GM18870 (cell line): ENCODE data around the gene NFILZ.

Experiments
- ATAC-seq: cut with Tn5 transposase; IDR thresholded peaks from one replicate; pipeline ENCODE4 v1.9.1; 2021; ENCODE audit warnings: moderate library complexity; ENCODE audit not compliant: unreplicated experiment

NFILZ gene

DNA sequence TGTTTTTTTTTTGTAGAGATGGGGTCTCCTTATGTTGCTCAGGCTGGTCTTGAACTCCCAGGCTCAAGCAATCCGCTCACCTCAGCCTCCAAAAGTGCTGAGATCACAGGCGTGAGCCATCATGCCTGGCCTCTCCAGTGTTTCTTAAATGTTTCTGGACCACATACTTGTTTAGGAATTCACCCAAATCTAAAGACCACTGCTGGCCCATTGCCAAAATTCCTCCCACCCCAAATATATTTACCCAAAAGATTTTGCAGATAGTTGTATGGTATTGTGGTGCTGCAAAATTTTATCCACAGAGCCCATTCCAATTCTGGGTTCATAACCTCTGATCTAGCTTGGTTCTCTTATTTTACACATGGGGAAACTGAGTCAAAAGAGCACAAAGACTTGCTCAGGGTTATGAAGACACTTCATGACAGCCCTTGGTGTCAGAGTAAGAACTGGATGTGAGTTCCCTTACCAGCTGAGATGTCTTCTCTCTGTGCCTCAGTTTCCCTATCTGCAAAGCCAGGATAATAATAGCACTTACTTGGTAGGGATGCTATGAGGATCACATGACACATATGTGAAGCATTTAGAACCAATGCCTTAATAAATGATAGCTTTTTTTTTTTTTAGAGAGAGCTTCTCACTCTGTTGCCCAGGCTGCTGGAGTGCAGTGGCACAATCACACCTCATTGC lies 10.9 kb downstream of the NFILZ start:
- ATAC-seq, result no peak

DNA sequence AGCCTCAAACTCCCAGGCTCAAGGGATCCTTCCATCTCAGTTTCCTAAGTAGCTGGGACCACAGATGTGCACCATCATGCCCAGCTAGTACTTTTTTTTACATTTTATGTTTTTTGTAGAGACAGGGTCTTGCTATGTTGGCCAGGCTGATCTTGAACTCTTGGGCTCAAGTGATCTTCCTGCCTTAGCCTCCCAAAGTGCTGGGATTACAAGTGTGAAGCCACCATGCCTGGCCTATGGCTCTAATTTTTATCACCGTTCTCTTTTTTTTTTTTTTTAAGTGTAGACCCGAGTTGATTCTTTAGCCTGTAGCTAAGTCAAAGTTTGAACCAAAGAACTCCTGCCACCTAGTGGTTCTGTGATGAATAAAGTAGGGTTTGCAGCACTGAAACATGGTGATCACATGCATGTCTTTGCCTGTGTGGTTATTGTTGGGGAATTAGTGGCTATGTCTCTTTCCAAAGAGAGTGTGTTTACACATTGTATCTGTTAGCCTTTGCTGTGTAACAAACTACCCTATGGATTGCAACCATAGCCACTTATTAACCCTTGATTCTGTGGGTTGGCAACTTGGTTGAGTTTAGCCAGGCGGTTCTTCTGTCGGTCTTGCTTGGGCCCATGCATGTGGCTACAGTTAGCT lies 11.6 kb downstream of the NFILZ start:
- no peak for ATAC-seq

DNA sequence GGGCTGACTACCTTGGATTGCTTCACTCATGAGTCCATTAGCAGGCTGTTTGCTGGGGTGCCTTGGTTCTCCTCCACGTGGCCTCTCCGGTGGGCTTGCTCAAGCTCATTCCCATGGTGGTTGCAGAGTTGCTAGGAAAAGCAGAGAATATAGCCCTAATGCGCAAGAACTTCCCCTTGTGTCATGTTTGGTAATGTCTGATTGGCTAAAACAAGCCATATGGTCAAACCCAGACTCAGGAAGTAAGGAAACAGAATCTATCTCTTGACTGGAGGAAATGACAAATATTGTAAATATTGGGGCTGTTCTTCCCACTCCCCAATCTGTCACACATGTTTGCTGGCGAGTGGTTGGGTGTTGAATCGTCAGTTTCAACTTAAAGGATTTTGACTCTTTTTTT lies 12.1 kb downstream of the NFILZ start:
- no peak for ATAC-seq

DNA sequence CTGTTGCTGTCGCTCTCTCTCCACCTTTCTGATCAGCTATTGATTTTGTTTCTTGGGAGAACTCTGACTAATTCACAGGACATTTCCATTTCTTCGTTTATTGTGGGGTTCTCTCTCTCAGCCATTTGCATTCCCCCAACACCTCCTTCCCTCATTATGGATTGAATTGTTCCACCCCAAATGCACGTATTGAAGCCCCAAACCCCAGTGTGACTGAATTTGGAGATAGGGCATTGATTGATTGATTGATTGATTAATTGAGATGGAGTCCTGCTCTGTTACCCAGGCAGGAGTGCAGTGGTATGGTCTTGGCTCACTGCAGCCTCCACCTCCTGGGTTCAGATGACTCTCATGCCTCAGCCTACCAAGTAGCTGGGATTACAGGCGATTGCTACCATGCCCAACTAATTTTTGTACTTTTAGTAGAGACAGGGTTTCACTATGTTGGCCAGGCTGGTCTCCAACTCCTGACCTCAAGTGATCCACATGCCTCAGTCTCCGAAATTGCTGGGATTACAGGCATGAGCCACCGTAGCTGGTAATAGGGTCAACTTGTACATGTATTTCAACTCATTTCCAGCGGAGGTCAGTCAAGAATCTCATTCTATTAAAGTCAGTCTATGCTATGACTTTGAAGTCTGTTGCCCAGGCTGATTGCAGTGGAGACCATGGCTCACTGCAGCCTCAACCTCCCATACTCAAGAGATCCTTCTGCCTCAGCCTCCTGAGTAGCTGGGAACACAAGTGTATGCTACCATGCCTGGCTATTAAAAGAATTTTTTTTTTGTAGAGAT lies 13.6 kb downstream of the NFILZ start:
- ATAC-seq, result no peak

DNA sequence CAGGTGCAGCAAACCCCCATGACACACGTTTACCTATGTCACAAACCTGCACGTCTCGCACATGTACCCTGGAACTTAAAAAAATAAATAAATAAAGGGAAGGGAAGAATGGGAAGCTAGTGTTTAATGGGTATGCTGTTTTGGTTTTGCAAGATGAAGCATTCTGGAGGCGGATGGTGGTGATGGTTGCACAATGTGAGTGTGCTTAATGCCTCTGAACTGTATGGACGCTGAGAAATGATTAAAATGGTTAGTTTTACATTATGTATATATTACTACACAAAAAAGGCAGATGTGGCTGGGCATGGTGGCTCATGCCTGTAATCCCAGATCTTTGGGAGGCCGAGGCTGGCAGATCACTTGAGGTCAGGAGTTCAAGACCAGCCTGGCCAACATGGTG lies 17.8 kb downstream of the NFILZ start:
- no peak for ATAC-seq

DNA sequence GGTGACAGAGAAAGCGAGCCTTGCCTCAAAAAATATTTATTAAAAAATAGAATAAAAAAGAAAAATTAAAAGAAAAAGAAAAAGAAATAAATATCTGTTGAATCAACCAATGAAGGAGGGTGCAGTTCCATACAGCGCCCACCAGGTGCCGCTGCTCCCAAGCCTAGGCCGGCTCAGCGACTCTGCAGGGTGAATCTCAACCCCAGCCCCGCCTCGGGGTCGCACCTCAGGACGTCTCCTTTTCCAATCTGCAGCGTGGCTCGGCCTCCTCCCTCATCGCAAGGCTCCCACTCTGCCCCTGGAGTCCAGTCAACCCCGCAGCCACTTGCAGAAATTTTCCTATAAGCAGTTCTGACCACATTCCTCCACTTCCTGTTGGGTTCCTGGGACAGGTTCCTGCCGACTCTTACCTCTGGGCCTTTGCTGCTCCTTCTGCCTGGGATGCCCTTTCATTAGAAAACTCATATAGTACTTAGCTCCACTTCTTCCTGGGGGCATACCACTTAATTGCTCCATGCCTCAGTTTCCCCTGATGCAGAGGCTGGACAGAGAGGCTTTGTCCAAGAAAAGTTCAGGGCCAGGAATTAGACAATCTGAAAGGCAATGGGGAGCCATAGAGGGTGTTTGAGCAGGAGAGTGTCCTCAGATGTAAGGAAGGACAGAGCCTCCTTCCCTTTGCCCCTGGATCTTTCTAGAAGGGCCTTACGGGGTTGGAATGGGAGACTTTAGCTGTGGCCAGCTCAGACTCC lies 24.3 kb downstream of the NFILZ start:
- ATAC-seq, result no peak

DNA sequence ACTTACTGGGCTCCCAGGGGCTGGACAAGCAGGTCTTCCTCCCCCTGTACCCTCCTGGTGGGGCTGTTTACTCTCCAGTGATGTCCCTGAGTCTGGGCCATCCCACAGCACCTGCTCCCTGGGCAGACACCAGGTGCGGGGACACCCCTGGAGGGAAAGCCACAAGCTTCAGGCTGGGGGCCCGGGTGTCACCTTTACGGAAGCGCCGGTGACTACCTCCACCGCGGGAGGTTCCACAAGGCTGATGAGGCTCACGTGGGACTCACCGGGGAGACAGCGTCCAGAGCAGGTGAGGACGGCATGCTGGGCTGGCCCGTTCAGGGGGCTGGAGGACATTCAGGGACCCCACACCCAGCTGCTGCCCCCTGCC lies 24.9 kb downstream of the NFILZ start:
- no peak for ATAC-seq

DNA sequence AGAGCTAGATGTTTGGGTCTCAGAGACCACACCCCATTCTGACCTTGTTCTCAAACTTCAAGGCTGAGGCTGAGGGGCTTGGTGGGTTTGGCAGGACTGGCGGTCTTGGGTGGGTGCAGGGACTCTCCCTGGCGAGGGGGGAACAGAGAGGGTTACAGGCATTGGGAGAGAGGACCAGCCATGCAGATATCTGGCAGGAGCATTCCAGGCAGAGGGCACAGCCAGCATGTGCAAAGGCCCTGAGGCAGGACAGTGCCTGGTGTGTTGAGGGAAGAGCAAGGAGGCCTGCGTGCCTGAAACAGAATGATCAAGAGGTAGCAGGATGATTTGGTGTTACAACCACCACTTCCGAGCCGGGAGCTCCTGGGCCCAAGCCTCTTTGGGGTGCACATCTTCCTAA lies 27.4 kb downstream of the NFILZ start:
- ATAC-seq, result no peak

DNA sequence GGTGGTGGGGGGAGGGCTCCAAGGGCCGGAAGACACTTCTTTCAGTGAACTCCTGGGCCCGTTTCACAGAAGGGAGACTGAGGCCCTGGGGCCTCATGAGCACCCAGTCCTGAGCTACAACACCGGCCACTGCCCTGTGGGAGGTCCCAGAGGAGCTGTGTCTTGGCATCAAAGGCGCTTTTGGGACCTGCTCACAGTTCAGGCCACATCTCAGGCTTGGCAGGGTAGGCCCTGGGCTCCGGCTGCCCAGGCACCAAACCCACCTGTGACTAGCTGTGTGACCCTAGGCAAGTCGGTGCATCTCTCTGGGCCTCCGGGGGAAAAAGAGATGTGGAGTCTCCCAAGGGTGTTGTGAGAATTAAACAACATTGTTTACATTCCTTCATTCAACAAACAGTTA lies 29.5 kb downstream of the NFILZ start:
- no peak for ATAC-seq

DNA sequence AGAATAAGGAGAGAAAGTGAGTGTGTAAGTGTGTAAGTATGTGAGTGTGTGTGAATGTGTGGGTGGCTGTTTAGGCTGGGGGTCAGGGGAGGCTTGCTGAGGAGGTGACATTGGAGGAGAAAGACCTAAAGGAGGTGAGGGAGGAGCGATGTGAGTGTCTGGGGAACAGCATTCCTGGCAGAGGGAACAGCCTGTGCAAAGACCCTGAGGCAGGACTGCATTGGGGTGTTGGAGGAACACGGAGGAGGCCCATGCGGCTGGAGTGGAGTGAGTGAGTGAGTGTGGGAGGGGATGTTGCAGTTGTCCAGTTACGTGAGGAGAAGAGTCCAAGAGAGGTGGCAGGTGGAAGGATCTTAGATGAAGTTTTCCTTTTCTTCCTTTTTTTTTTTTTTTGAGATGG lies 31.8 kb downstream of the NFILZ start:
- no peak for ATAC-seq

DNA sequence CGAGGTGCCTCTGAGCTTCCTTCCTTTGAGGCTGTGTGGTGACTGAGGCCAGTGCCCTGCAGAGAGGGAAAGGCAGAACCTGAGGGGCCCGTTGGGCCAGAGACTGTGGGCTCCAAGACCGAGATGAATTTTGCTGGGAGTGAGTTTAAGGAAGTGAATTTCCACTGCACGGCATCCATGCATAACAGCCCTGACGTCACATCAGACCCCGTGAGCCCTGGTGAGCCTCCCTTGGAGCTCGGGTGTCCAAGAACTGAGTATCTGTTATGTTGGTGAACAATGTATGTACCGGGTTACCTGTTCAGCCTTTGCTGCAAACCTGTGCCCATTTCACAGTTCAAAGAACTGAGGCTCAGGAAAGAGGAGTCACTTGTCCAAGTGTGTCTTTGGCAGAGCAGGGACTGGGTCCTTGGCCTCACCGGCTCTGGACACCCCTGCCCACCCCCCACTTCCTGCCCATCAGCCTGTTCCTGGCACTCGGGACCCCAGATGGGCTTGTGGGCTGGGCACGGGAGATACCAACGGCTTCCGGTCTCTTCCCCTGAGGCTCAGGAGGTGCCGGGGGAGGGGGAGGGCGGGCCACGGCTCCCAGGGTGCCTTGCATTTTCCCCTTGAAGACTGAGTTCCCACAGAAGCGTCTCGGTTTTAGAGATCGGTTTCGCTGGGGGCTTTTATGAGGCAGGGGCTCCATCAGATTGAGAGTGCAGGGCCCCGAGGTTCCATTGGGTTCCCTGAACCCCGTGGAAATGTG lies 33.7 kb downstream of the NFILZ start:
- no peak for ATAC-seq

DNA sequence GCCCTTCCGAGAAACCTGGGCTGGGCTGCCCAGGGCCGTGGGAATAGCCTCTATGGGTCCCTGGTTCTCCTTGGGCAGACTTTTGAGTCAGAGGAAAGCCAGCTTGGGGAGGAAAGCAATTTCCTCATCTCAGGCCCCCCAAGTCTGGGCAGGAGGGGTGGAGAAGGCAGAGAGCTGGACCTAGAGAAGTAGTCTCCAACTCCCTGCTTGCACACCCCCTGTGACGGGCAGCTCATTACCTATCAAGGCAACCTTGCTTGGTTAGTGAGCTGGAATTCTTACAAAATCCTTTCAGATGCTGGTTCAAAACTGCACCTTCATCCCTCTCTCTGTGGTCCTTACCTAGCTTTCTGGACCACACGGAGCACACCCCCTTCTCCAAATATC lies 34.2 kb downstream of the NFILZ start:
- ATAC-seq, result no peak

DNA sequence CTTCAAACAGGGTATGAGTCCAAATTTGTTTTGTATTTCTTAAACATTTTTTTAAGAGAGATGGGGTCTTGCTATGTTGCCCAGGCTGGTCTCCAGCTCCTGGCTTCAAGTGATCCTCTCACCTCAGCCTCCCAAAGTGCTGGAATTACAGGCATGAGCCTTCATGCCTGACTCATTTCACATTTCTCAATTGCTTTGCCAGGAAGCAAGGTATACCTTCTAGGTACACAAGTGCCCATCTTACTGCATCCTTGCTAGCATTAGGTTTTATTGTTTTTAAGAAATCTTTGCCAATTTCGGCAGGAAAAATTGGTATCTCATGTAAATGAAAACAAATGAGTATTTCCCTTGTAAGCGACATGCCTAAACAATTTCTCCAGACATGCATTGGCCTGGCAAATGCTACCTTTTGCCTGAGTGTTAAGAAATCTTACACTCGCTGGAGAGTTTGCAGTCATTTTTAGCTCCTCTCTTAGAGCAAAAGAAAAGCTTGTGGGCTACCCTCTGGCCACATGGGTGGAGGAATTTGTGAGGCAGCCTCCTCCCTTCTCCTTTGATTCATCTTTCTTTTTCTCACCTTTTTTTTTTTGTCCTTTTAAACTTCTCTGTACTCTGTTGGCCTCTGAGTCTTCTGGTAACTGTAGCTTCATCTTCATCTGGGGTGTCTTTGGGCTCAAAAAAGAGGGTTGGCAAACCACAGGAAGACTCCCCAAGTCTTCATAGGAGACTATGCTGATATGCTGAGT lies 35.2 kb downstream of the NFILZ start:
- no peak for ATAC-seq

DNA sequence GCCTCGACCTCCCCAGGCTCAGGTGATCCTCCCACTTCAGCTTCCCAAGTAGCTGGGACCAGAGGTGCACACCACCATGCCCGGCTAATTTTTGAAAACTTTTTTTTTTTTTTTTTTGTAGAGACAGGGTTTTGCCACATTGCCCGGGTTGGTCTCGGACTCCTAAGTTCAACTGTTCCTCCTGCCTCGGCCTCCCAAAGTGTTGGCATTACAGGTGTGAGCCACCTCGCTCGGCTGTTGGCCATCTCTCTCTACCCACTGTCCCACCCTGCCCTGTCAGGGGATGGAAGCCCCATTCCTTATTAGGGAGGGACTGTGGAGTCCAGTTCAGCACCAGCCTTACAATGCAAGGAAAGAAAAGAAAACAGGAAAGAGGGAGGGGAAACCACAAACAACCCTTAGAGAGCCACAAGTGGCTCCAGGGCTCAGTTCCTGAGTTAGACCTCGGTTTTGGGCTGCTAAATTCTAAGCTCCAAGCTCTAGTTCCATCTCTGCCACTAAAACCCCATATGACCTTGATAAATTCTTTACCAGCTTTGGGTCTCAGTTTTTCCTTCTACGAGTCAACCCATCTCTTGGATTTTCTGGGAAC lies 36.5 kb downstream of the NFILZ start:
- ATAC-seq, result no peak

DNA sequence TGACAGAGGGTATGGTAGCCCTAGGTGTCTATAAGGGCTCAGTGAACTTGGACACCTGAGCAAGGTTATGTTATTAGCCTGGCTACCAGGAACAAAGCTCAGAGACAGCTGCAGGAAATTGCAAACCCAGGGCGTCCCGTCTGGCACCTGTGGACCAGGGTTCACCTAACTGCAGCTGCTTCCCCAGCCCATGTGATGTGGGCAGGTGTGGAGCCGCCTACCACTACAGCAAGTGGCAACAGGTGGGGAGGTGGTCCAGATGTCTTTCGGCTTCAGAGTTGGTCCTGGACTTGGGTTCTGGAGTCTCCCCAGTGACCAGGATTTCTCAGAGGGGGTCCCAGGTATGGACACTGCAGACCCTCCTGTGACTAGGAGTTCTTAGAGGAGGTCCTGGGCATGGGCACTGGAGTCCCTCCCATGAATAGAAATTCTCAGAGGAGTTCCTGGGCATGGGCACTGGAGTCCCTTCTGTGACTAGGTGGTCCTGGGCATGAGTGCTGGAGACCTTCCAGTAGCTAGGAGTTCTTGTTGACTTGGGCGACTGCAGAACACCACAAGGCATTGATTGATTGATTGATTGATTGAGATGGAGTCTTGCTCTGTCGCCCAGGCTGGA lies 43.0 kb downstream of the NFILZ start:
- ATAC-seq, result no peak

DNA sequence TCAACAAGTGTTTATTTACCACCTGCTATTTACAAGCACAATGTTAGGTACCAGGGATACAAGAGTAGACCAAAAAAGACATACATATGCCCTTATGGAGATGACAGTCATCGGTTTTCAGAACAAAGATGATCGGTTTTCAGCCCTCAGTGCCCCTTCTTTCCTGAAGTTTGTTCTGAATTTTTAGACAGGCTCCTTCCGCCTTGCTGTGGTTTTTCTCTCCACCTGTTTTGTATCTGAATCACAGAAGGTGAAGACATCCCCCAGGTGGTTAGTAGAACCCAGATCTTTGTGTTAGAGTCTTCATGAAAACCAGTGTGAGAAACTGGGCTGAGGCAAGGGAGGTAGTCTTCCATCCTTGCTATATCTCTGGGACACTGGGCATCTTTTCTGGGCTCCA lies 44.6 kb downstream of the NFILZ start:
- no peak for ATAC-seq

DNA sequence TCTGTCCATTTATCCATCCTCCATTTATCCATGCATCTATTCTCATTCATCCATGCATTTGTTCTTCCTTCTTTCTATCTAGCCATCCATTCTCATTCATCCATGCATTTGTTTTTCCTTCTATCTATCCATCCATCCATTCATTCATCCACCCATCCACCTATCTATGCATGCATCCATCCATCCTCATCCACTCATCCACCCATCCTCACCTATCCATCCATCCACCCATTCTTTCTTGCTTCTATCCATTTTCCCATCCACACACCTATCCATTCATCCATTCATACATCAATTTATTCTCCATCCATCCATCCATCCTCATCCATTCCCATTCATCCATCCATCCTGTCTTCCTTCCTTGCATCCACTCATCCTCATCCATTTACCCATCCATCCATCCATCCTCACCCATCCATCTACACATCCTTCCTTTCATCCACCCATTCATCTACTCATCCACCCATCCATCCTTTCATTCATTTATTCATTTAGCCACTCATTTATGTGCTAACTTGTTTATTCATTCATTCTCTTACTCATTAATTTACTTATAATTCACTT lies 47.9 kb downstream of the NFILZ start:
- ATAC-seq, result no peak
